ENCODE results near the gene ANKRD28. TPM values are rescaled to one million over a fixed set of nuclear protein-coding genes. Genes with fewer than 3 reads are reported as not detected.

ANKRD28 gene
- total and polyA plus RNA-seq, 9 of the 15 experiments (the other 6 are each of a cell fraction or from before 2014, with no cell fraction given), result 11.7 to 66.0 (median 36.7) TPM

DNA sequence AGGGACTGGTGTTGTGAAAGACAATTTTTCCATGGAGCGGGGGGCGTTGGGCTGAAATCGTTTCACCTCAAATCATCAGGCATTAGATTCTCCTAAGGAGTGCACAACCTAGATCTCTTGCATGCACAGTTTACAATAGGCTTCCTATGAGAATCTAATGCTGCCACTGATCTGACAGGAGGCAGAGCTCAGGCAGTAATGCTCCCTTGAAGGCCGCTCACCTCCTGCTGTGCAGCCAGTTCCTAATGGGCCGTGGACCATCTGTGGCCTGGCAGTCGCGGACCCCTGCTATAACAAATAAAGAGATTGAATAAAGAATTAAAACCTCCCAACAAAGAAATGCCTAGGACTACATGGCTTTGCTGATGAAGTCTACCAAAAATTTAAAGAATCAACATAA, 25.3 kb upstream of the ANKRD28 start:
- in situ Hi-C loops (cut with MboI) (loop anchor here (5.0 kb wide), 1 partner anchor 424 kb away; no protein-coding TSS in a partner anchor), intact Hi-C loops (cut with micrococcal nuclease) (no loop called here)
- Histone ChIP-seq H3K4me2 (ENCODE audit: insufficient read depth, low read length) (no peak overlapping the region), H3K4me3 (no peak overlapping the region), H3K9me3 (replicated peaks; ENCODE audit: control insufficient read depth, insufficient read depth, low read depth, low read length) (no peaks in the 10 kb centered on the region), H3K27ac (ENCODE audit: extremely low read depth, low read depth, low read length) (no peak overlapping the region), H3K27me3 (ENCODE audit: control insufficient read depth in 2 of 2, insufficient read depth in 2 of 2, low read length in 2 of 2) (no peaks in the 10 kb centered on the region), H3K9me1 (ENCODE audit: control insufficient read depth, insufficient read depth, low read length) (no peaks in the 10 kb centered on the region), H2AFZ (ENCODE audit: low read depth, low read length) (no peak overlapping the region), H3K79me2 (ENCODE audit: control insufficient read depth, insufficient read depth, low read length) (peaks cover 91% of the 10 kb centered on the region), H3K4me1 (replicated peaks in 1 of 2; ENCODE audit: control insufficient read depth in 2 of 2, insufficient read depth in 2 of 2, low read length in 2 of 2) (peaks cover 0 to 3% of the 10 kb centered on the region in 2 experiments; a peak in 2 of 5 replicates), H3K36me3 (ENCODE audit: control insufficient read depth, insufficient read depth, low read length) (no peaks in the 10 kb centered on the region), H3K9ac (ENCODE audit: insufficient read depth in 1 of 2, low read depth in 2 of 2, low read length in 2 of 2) (no peak overlapping the region), H4K20me1 (replicated peaks; ENCODE audit: control insufficient read depth, insufficient read depth, low read length) (peaks cover 9% of the 10 kb centered on the region; the same call in 1 of the 2 replicates)
- ATAC-seq, result peak; percentile 59
- BruUV-seq (replicated peaks), result no TSS peak
- FAIRE-seq, result no peak
- no peak for DNase-seq (ENCODE audit: extremely low read depth in 1 of 4, low spot score in 3 of 4)
- CTCF ChIA-PET (ENCODE audit: low intra/inter-chr PET ratio), result no interaction called here
- TF ChIP-seq, protein P1, sequence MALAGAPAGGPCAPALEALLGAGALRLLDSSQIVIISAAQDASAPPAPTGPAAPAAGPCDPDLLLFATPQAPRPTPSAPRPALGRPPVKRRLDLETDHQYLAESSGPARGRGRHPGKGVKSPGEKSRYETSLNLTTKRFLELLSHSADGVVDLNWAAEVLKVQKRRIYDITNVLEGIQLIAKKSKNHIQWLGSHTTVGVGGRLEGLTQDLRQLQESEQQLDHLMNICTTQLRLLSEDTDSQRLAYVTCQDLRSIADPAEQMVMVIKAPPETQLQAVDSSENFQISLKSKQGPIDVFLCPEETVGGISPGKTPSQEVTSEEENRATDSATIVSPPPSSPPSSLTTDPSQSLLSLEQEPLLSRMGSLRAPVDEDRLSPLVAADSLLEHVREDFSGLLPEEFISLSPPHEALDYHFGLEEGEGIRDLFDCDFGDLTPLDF (CRISPR knock-in tag; IDR thresholded peaks at IDR 0.05), result no peak
- TF ChIP-seq ZBTB17 (CRISPR knock-in tag; IDR thresholded peaks at IDR 0.05), result no peak
- TF ChIP-seq CTBP1 (IDR thresholded peaks at IDR 0.05; ENCODE audit: borderline replicate concordance), result no peak
- TF ChIP-seq, protein P2, sequence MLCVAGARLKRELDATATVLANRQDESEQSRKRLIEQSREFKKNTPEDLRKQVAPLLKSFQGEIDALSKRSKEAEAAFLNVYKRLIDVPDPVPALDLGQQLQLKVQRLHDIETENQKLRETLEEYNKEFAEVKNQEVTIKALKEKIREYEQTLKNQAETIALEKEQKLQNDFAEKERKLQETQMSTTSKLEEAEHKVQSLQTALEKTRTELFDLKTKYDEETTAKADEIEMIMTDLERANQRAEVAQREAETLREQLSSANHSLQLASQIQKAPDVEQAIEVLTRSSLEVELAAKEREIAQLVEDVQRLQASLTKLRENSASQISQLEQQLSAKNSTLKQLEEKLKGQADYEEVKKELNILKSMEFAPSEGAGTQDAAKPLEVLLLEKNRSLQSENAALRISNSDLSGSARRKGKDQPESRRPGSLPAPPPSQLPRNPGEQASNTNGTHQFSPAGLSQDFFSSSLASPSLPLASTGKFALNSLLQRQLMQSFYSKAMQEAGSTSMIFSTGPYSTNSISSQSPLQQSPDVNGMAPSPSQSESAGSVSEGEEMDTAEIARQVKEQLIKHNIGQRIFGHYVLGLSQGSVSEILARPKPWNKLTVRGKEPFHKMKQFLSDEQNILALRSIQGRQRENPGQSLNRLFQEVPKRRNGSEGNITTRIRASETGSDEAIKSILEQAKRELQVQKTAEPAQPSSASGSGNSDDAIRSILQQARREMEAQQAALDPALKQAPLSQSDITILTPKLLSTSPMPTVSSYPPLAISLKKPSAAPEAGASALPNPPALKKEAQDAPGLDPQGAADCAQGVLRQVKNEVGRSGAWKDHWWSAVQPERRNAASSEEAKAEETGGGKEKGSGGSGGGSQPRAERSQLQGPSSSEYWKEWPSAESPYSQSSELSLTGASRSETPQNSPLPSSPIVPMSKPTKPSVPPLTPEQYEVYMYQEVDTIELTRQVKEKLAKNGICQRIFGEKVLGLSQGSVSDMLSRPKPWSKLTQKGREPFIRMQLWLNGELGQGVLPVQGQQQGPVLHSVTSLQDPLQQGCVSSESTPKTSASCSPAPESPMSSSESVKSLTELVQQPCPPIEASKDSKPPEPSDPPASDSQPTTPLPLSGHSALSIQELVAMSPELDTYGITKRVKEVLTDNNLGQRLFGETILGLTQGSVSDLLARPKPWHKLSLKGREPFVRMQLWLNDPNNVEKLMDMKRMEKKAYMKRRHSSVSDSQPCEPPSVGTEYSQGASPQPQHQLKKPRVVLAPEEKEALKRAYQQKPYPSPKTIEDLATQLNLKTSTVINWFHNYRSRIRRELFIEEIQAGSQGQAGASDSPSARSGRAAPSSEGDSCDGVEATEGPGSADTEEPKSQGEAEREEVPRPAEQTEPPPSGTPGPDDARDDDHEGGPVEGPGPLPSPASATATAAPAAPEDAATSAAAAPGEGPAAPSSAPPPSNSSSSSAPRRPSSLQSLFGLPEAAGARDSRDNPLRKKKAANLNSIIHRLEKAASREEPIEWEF (CRISPR knock-in tag; IDR thresholded peaks at IDR 0.05), result no peak
- no peak for TF ChIP-seq CEBPB (tag; IDR thresholded peaks at IDR 0.05)
- TF ChIP-seq SMAD4 (CRISPR knock-in tag; conservative IDR thresholded peaks at IDR 0.05), result no peak
- TF ChIP-seq ZNF639 (CRISPR knock-in tag; conservative IDR thresholded peaks at IDR 0.05 in 1 of 2, IDR thresholded peaks at IDR 0.05 in 1 of 2), result no peak
- no peak for TF ChIP-seq PCBP1 (IDR thresholded peaks at IDR 0.05; ENCODE audit: low read depth, low read length, poor library complexity, severe bottlenecking)
- no peak for TF ChIP-seq ATF1 (CRISPR knock-in tag; IDR thresholded peaks at IDR 0.05)
- TF ChIP-seq ATF1 (tag; IDR thresholded peaks at IDR 0.05), result no peak
- TF ChIP-seq, protein P3, sequence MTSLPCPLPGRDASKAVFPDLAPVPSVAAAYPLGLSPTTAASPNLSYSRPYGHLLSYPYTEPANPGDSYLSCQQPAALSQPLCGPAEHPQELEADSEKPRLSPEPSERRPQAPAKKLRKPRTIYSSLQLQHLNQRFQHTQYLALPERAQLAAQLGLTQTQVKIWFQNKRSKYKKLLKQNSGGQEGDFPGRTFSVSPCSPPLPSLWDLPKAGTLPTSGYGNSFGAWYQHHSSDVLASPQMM (CRISPR knock-in tag; IDR thresholded peaks at IDR 0.05), result no peak
- TF ChIP-seq XRCC3 (IDR thresholded peaks at IDR 0.05), result no peak
- WGBS (ENCODE audit: insufficient coverage, low coverage, missing lambda C conversion rate), result 91% methylated on average over 7 of the region's 7 CpGs
- POLR2A ChIA-PET, result interaction anchor here (0.7 to 1.6 kb wide), 3 partner anchors 11 to 71 kb away, joined by 3 read pairs; no protein-coding TSS in a partner anchor

All from K562 (cell line).